Astrocyte of the spinal cord (primary cell): ENCODE measurements around the gene CNDP1.

Source experiments
- DNase-seq: peaks from one replicate; pipeline ENCODE4 v3.0.0; 2011; ENCODE audit warnings: low read depth, low spot score
- H3K4me3 ChIP-seq: 2 replicates; pipeline ENCODE4 v1.5.1; 2011; ENCODE audit warnings: low read depth, mild to moderate bottlenecking, low read length, moderate library complexity
- in situ Hi-C: cut with HindIII; loops from 2 replicates; pipeline ENCODE4 v1.10.0; 2017; ENCODE audit warnings: low sequenced_read_pairs
- TF ChIP-seq, protein P1 (sequence below): IDR thresholded peaks from 2 replicates; pipeline ENCODE4 v1.5.1; 2012; ENCODE audit warnings: low read depth, mild to moderate bottlenecking, low read length, inconsistent platforms

CNDP1 gene

DNA sequence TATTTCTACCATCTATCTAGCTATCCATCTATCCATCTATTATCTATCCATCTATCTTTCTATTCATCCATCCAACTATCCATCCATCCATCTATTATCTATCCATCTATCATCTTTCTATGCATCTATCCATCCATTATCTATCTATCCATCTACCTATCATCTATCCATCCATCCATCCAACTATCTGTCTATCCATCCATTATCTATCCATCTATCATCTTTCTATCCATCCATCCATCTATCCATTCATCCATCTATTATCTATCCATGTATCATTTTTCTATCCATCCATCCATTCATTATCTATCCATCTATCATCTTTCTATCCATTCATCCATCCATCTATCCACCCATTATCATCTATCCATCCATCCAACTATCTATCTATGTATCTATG, 38.8 kb downstream of the CNDP1 start:
- in situ Hi-C loops = no loop called here
- H3K4me3 ChIP-seq = no peak overlapping the region
- TF ChIP-seq, protein P1, sequence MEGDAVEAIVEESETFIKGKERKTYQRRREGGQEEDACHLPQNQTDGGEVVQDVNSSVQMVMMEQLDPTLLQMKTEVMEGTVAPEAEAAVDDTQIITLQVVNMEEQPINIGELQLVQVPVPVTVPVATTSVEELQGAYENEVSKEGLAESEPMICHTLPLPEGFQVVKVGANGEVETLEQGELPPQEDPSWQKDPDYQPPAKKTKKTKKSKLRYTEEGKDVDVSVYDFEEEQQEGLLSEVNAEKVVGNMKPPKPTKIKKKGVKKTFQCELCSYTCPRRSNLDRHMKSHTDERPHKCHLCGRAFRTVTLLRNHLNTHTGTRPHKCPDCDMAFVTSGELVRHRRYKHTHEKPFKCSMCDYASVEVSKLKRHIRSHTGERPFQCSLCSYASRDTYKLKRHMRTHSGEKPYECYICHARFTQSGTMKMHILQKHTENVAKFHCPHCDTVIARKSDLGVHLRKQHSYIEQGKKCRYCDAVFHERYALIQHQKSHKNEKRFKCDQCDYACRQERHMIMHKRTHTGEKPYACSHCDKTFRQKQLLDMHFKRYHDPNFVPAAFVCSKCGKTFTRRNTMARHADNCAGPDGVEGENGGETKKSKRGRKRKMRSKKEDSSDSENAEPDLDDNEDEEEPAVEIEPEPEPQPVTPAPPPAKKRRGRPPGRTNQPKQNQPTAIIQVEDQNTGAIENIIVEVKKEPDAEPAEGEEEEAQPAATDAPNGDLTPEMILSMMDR = no peak
- no peak for DNase-seq

DNA sequence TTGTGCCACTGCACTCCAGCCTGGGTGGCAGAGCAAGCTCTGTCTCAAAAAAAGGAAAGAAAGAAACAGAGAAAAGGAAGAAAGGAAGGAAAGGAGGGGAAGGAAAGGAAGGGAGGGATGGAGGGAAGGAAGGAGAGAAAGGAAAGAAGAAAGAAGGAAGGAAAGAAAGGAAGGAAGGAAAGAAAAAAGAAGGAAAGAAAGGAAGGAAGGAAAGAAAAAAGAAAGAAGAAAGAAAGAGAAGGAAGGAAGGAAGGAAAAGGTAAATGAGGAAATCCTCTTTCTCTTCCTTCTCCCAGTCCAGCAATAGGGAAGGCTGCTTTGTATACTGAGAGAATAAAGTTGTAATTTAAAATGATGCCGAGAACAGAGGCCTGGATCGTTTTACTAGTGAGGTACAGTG, 40.6 kb downstream of the CNDP1 start:
- no peak overlapping the region for H3K4me3 ChIP-seq
- TF ChIP-seq, protein P1 = no peak
- no peak for DNase-seq
- in situ Hi-C loops = no loop called here

DNA sequence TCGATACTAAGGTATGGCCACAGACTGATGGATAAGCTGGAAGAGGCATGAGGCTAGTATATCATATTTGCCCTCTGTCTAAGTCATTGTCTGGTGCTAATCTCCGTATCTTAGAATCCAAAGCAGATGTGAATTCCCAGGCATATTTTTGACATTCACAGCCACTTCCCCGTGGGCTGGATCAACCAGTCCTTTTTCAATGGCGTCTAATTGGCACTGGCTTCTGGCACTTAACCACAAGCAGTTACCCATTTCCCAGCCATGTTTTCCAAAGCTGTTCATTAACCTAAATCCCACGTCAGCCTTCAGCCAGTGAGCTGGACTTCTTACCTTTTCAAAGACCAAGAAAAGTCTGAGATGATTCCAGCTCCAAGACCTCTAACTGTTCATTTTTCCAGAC, 42.7 kb downstream of the CNDP1 start:
- TF ChIP-seq, protein P1 = no peak
- no peak overlapping the region for H3K4me3 ChIP-seq
- in situ Hi-C loops = no loop called here
- DNase-seq = no peak

DNA sequence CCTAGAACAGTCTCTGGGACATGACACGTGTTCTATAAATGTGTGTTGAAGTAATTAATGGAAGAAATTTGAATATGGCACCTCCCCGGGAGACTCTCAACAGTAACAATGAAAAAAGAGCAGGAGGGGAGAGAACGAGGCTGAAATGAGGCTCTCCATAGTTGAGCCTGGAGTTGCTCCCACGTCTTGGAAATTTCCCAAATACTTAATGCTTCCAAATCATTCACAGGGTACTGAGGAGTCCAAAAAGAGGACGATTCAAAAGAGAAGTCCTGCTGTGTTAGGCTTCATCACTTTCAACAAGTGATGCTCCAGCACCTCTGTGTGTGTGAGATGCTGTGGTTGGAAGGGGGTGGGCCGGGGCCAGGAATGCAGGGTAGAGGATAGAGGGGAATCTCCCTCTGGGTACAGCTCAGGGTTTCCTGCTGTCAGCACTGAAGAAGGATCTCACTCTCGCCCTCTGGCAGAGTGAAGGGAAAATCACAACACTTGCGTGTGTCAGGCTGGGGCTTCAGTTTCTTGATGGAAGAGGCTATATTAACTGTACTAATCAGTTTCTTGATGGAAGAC, 45.3 kb downstream of the CNDP1 start:
- TF ChIP-seq, protein P1 = no peak
- in situ Hi-C loops = no loop called here
- no peak overlapping the region for H3K4me3 ChIP-seq
- no peak for DNase-seq

DNA sequence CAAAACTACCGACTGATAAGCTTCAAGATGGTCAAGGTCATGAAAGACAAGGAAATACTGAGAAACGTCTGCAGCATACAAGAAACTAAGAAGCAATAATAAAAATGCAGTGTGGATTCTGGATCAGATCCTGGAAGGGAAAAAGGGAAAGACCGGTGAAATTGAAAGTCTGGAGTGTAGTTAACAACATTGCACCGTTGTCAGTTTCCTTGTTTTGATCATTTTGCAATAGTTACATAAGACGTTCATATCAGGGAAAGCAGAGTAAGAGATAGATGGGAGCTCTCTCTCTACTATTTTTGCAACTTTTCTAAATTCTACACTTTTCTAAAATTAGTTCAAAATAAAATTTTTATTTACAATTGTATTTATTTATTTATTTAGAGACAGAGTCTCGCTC, 48.3 kb downstream of the CNDP1 start:
- no peak overlapping the region for H3K4me3 ChIP-seq

DNA sequence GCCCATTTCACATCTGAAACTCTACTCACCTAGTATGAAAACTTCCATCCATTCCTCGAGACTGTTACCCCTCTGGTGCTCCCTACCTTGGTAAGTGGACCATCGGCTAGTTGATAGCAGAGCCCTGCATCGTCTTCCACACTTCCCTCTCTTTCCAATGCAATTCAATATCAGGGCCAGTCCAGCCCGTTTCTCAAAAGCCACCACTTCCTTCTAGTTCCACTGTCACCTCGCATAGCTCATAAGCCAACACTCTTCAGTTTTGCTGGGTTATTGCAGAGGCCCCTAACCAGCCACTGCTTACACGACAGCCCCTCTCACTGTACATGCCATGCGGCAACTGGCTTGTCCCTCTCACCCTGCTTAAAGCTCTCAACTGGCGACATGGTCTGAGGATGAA, 53.1 kb downstream of the CNDP1 start:
- TF ChIP-seq, protein P1 = no peak
- no peak for DNase-seq
- in situ Hi-C loops = no loop called here
- H3K4me3 ChIP-seq = no peak overlapping the region

More for the DNA sequence above, 48.3 kb downstream of the CNDP1 start:
- DNase-seq = no peak
- in situ Hi-C loops = no loop called here
- TF ChIP-seq, protein P1 = no peak

DNA sequence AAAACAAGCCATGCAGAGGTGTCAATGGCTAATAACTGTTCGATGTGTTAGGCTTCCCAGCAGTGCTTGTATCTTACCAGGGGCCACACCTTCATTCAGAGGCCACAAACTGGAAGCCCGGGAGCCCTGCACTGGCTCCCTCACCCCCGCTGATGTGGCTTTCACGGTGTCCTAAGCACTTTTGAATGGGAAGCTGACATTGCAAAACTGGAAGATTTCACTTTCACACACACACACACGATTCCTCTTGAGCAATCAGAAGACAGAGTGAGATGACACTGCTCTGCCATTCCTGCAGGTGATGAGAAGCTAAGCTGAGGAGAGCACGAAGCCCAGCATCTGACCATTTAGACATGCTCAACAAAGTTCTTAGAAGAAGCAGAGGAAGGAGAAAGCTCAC, 54.7 kb downstream of the CNDP1 start:
- TF ChIP-seq, protein P1 = no peak
- no peak overlapping the region for H3K4me3 ChIP-seq
- in situ Hi-C loops = no loop called here
- no peak for DNase-seq
